Small intestine (tissue), 7 donors: ENCODE results near the gene TIPARP. TPM values are rescaled to one million over a fixed set of nuclear protein-coding genes. Genes with fewer than 3 reads are reported as not detected.

Experiments
- DNase-seq, 2 donors: peaks; one replicate each; pipeline versions ENCODE4 v3.0.0 to v3.0.0-alpha.2; 2013
- FAIRE-seq: peaks from 2 replicates; lab custom pipeline; 2012; peaks lifted over from hg19 to GRCh38; lab: Jason Lieb, UNC
- H3K27ac ChIP-seq, 3 donors: one replicate each; pipeline ENCODE4 v1.5.1; 2013; ENCODE audit warnings: low read length in 2 of 3, mild to moderate bottlenecking in 2 of 3, control low read depth in 1 of 3, inconsistent platforms in 1 of 3, low read depth in 1 of 3, moderate library complexity in 1 of 3
- H3K27me3 ChIP-seq, 3 donors: one replicate each; pipeline ENCODE4 v1.6.1; 2013; ENCODE audit warnings: low read length in 3 of 3, inconsistent platforms in 1 of 3; ENCODE audit not compliant: control insufficient read depth in 3 of 3, insufficient read depth in 3 of 3
- H3K36me3 ChIP-seq, 3 donors: one replicate each; pipeline ENCODE4 v1.6.1; 2013; ENCODE audit warnings: low read length in 3 of 3, inconsistent platforms in 1 of 3, low read depth in 1 of 3, mild to moderate bottlenecking in 1 of 3, moderate library complexity in 1 of 3; ENCODE audit not compliant: control insufficient read depth in 3 of 3, insufficient read depth in 2 of 3
- H3K4me1 ChIP-seq, 3 donors: one replicate each; pipeline ENCODE4 v1.6.1; 2013; ENCODE audit warnings: low read length in 2 of 3, inconsistent platforms in 1 of 3, low read depth in 1 of 3, mild to moderate bottlenecking in 1 of 3, moderate library complexity in 1 of 3; ENCODE audit not compliant: control insufficient read depth in 3 of 3, insufficient read depth in 2 of 3
- H3K4me3 ChIP-seq, 3 donors: one replicate each; pipeline ENCODE4 v1.5.1; 2013; ENCODE audit warnings: low read length in 3 of 3, control low read depth in 1 of 3, inconsistent platforms in 1 of 3, low read depth in 1 of 3, mild to moderate bottlenecking in 1 of 3, moderate library complexity in 1 of 3
- H3K9me3 ChIP-seq, 2 donors: one replicate each; pipeline ENCODE4 v1.6.1; 2013; ENCODE audit warnings: low read depth in 1 of 2, low read length in 1 of 2; ENCODE audit not compliant: control insufficient read depth in 2 of 2, insufficient read depth in 1 of 2
- WGBS, 3 donors: extraction: QIAGEN DNeasy Blood & Tissue Kit; methylation state at CpG; one replicate each; pipeline ENCODE4 v1.1.7; 2013; 5-methylcytosine and 5-hydroxymethylcytosine counted together
- polyA plus RNA-seq, 4 donors: library from polyadenylated mRNA; stranded (reverse) in 3 of 4; unstranded in 1 of 4; fragments of 200-250 nt in 3 of 4; fragments of 120-200 nt in 1 of 4; gene quantifications; one replicate each; pipeline versions ENCODE4 v1.2.1 to v1.2.3, GENCODE V29; 2013
- donor health status: healthy with polysubstance abuse.
- donor health status: control.
- donor health status: control.
- donor health status: Bipolar disorder and iron deficiency.
- donor health status: healthy.

TIPARP gene
- polyA plus RNA-seq, 4 donors, result 8.5 to 18.3 (median 15.7) TPM

DNA sequence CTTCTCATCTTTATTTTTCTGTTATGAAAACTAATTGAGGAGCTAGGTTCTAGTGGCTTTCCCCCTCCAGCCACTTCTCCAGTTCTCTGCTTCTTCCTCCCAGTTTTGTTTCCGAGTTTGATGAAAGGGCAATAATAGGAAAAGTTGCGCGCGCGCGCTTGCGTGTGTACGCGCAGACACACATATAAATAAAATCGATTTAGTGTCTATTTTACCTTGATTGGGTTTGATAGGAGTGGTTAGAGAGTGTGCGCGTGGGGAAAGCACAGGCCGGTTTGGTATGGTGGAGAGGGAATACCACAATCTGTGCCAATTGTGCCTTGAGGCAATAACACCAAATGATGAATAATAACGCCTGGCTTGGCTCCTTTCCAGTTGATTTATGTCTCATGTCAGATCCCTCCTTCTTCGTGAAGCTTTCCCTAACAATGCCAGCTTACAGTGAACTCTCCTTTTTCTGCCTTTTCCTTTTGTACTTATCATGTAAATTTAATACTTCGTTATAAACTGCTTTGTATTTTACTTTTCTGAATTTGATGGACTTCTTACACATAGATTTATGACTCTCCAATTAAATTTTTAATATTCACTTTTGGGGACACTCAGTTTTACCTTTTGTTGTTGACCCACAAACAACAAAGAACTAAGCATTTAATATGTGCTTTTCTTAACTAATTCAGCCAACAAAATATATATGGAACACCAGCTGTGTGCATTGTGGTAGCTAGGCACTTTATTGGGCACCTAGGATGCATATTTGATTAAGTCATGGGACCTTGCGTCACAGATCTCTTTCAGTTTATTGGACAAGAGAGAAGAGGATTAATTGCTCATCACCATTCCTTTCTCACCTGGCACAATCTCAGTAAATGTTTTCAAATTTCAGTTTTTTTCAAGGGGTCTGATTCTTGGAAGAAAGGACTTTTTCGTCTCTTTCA, 1.7 kb downstream of the TIPARP start:
- H3K4me1 ChIP-seq, result peaks cover 10 to 23% (median 14%) of the 10 kb centered on the region in 3 donors
- H3K27me3 ChIP-seq, result no peaks in the 10 kb centered on the region
- peaks cover 4 to 11% (median 10%) of the 10 kb centered on the region in 3 donors for H3K36me3 ChIP-seq
- peak overlapping the region; percentile 96 to 98 (median 96) for H3K27ac ChIP-seq
- WGBS, 3 donors, result 11 to 13% (median 11%) methylated on average over 18 of the region's 18 CpGs
- peak; percentile 65 to 78 for DNase-seq
- no peaks in the 10 kb centered on the region for H3K9me3 ChIP-seq
- no peak for FAIRE-seq
- peak overlapping the region; percentile 83 to 97 (median 88) for H3K4me3 ChIP-seq

DNA sequence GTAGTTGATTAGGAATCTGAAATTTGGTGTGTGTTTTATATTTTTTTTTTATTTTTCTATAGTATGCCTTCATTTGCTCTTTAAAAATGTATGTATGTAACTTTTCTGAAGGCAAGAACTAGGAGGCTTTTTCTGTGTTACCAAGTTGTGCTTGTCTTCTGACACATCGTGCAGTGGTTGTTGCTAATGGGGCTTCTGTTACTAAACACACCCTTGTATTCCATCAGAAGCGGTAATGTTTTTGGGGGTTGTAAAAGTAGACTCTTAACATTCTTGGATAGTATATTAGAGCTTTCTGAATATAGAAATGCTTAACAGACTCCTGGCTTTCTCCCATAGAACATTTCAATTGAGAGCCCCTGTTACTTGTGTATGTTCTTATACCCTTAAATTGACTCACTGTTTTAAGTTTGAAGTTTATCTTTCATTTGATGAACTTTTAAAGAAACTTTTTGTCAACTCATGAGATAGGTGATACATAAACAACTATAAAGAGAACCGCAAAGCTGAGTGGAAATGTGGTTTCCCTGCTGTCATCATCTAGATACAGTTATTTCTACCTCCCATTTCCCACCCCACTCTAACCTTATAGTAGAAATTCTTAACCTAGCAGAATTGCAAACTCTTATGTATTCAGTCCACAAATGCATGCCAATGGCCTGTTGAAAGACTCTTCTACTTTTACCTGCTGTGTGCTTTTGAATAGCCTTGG, 2.5 kb downstream of the TIPARP start:
- Histone ChIP-seq H3K4me3 (peak overlapping the region in 1 of 3 donors; percentile 88), H3K36me3 (peaks cover 4 to 11% (median 10%) of the 10 kb centered on the region in 3 donors), H3K27ac (no peak overlapping the region), H3K27me3 (no peaks in the 10 kb centered on the region), H3K9me3 (no peaks in the 10 kb centered on the region), H3K4me1 (peaks cover 10 to 28% (median 16%) of the 10 kb centered on the region in 3 donors)
- WGBS, 3 donors, result 69 to 91% (median 72%) methylated on average over 3 of the region's 3 CpGs
- FAIRE-seq (no peak), DNase-seq (peak in 1 of 2 donors; percentile 32)

DNA sequence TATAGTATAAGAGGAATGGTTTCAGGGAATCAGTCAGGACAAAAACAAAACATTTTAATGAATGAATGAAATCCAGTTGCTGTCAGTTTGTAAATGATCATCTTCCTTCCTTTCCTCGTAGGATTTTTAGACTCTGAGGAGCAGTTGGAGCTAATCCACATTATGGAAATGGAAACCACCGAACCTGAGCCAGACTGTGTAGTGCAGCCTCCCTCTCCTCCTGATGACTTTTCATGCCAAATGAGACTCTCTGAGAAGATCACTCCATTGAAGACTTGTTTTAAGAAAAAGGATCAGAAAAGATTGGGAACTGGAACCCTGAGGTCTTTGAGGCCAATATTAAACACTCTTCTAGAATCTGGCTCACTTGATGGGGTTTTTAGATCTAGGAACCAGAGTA, 3.1 kb downstream of the TIPARP start:
- H3K27me3 ChIP-seq, result no peaks in the 10 kb centered on the region
- H3K36me3 ChIP-seq, result peaks cover 4 to 11% (median 11%) of the 10 kb centered on the region in 3 donors
- no peaks in the 10 kb centered on the region for H3K9me3 ChIP-seq
- DNase-seq (no peak), FAIRE-seq (no peak)
- peaks cover 12 to 31% (median 18%) of the 10 kb centered on the region in 3 donors for H3K4me1 ChIP-seq
- H3K4me3 ChIP-seq, result no peak overlapping the region
- 51 to 85% (median 60%) methylated on average over 2 of the region's 2 CpGs for WGBS, 3 donors
- no peak overlapping the region for H3K27ac ChIP-seq

DNA sequence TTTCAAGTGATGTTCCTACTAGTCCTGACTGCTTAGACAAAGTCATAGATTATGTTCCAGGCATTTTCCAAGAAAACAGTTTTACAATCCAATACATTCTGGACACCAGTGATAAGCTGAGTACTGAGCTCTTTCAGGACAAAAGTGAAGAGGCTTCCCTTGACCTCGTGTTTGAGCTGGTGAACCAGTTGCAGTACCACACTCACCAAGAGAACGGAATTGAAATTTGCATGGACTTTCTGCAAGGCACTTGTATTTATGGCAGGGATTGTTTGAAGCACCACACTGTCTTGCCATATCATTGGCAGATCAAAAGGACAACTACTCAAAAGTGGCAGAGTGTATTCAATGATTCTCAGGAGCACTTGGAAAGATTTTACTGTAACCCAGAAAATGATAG, 3.8 kb downstream of the TIPARP start:
- H3K36me3 ChIP-seq, result peaks cover 4 to 11% (median 11%) of the 10 kb centered on the region in 3 donors
- peaks cover 13 to 31% (median 18%) of the 10 kb centered on the region in 3 donors for H3K4me1 ChIP-seq
- DNase-seq (no peak), FAIRE-seq (no peak)
- no peaks in the 10 kb centered on the region for H3K9me3 ChIP-seq
- H3K4me3 ChIP-seq, result no peak overlapping the region
- 76 to 82% (median 77%) methylated on average over 2 of the region's 2 CpGs for WGBS, 3 donors
- H3K27ac ChIP-seq, result no peak overlapping the region
- H3K27me3 ChIP-seq, result no peaks in the 10 kb centered on the region

DNA sequence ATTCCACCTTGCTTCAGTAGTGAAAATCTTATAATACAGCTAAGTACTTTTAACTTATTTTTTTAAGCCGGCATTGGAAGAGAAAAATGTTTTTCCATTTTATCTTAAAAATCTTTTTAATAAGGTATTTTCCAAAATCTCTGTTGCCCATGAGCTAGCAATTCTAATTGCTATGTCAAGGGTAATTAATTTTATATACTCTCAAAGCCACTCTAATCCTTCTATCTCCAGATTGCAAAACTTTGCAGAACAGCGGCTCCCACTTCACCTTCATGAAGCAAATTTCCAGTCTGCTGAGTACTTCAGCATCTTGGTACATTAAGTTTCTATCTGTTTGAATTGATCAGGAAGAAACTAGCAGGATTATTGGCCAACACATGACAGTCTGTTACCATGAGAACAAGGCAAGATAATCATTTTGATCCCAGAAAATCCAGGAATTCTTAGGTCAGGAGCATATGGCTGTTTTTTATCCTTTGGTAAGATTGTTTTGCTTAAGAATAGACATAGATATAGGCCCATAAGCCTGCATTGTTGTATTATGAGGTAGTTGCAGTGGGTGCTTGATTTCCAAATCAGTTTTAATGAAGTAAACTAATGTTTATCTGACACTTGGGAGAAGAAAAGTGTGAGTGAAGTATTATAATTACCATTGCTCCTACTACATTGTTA, 6.0 kb downstream of the TIPARP start:
- no peak for DNase-seq
- WGBS, 3 donors, result 91 to 95% (median 94%) methylated on average over 2 of the region's 2 CpGs
- peak overlapping the region in 1 of 3 donors; percentile 27 for H3K27ac ChIP-seq
- no peak overlapping the region for H3K4me3 ChIP-seq
- no peaks in the 10 kb centered on the region for H3K9me3 ChIP-seq
- peaks cover 17 to 26% (median 21%) of the 10 kb centered on the region in 3 donors for H3K4me1 ChIP-seq
- H3K36me3 ChIP-seq, result peaks cover 4 to 11% (median 11%) of the 10 kb centered on the region in 3 donors
- H3K27me3 ChIP-seq, result no peaks in the 10 kb centered on the region
- FAIRE-seq, result no peak

DNA sequence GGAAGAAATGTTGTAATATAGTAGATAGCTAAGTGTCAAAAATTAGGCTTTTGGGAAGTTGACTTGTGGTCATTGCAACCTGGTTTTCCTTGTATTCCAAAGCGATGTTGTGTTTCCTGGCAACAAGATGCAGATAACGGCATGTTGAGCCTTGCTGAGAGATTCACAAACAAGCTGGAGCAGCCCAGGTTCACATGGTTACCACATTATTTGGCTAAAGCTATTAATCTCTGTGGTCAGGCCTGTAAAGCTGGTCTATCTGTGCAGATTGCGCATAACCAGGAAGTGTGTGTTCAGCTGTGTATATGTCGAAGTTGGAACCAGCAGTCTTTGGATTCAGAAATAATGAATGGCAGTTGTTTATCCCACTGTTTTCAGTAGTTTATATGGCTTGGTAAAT, 6.6 kb downstream of the TIPARP start:
- Histone ChIP-seq H3K36me3 (peaks cover 4 to 11% (median 11%) of the 10 kb centered on the region in 3 donors), H3K4me3 (peak overlapping the region in 1 of 3 donors; percentile 11), H3K9me3 (no peaks in the 10 kb centered on the region), H3K27me3 (no peaks in the 10 kb centered on the region), H3K4me1 (peaks cover 17 to 25% (median 23%) of the 10 kb centered on the region in 3 donors), H3K27ac (peak overlapping the region in 2 of 3 donors; percentile 22 to 41)
- no peak for FAIRE-seq
- WGBS, 3 donors, result 6 to 23% (median 7%) methylated on average over 4 of the region's 4 CpGs
- DNase-seq, result peak; percentile 76 to 80

DNA sequence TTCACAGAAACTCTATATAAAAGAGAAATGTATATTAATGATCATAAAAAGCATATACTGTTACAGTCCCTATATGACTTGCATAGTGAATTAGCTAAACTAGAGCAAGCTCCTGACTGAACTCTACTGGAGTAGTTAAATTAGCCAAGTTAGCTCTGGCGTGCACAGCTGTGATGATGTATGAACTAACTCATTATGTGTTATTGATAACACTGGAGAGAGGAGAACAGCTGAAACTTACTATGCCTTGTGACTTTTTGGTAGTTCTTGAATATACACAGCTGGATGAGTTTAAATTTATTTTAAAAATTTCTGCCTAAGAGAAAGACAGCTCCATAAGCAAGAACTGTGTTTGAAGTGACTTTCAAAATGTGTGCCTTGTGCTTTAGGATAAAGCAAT, 8.1 kb downstream of the TIPARP start:
- FAIRE-seq (no peak), DNase-seq (no peak)
- Histone ChIP-seq H3K9me3 (no peaks in the 10 kb centered on the region), H3K4me1 (peaks cover 15 to 23% (median 19%) of the 10 kb centered on the region in 3 donors), H3K36me3 (peaks cover 4 to 11% (median 11%) of the 10 kb centered on the region in 3 donors), H3K27ac (no peak overlapping the region), H3K27me3 (no peaks in the 10 kb centered on the region), H3K4me3 (no peak overlapping the region)
- WGBS, 3 donors, result 54 to 67% (median 61%) methylated on average over 1 of the region's 1 CpG

DNA sequence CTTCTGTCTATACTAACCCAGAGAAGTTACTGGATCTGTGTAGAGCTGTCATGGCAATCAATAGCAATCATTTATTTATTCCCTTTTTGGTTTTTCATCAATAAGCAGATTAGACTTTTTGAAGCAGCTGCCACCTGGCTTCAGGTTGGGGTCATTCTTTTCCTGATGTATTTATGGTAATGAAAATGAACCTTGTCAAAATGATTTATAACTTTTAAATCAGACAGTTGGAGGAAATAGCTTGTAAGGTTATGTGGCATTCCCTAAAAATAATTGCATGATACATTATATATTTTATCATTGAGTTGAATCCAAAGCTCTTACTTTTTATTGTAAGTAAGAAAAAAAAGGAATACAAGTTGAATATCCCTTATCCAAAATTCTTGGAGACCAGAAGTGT, 8.6 kb downstream of the TIPARP start:
- Histone ChIP-seq H3K9me3 (no peaks in the 10 kb centered on the region), H3K36me3 (peaks cover 3 to 8% (median 7%) of the 10 kb centered on the region in 3 donors), H3K27ac (no peak overlapping the region), H3K27me3 (no peaks in the 10 kb centered on the region), H3K4me1 (peaks cover 15 to 22% (median 17%) of the 10 kb centered on the region in 3 donors), H3K4me3 (no peak overlapping the region)
- DNase-seq (no peak), FAIRE-seq (no peak)
